ENCODE measurements around the gene NOP56.
"Not testable (repeated sequence)": the region's sequence is repeated elsewhere in the genome, so short reads cannot be mapped to it uniquely, and the experiment has no call there.

The NOP56 gene

DNA sequence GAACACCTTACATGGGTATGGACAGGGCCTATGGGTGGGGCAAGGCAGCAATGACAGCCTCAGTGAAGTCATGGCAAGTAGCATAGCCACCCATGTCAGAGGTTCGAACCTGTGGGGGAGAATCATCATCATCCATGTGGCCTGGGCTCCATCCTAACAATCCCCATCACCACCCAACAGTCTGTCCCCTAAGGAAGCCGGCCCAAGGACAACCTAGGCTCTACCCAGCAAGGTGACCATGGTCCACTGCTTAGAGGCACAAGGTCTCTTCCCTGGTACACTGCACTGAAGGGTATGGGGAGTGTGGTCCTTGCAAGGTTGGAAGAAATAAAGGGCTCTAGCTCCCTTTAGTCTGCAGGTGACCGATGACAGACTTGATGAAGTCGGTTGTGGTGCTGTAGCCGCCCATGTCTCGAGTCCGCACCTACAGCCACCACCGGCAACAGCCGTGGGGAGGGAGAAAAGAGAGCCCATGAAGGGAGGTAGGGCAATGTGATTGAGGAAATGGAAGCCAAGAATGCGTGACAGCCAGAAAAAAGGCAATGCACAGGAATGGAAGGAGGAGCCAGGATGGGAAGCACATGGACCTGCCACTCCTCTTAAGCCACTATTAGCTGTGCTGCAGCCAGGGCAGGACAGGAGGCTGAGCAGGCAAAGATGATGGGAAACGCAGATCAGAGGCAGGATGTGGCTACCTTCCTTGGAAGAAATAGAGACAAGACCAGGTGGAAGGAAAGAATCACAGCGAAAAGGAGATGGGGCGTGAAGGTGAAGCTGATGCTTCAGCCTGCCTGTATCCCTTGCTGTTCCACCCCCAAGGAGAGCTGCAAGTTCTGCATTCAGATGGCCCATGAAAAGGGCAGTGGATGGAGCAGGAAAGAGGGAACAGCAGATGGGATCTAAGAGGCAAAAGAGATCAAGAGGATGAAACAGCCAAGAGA is 6.3 kb downstream of the NOP56 start:
- Histone ChIP-seq H3K4me1 (ENCODE audit: control insufficient read depth, insufficient read depth, low read length) (peaks cover 16% of the 10 kb centered on the region), H3K27ac (ENCODE audit: low read length) (no peak overlapping the region), H3K9ac (ENCODE audit: low read length in 2 of 2) (no peak overlapping the region), H3K27me3 (ENCODE audit: control insufficient read depth in 1 of 2, insufficient read depth in 2 of 2, low read length in 2 of 2) (no peaks in the 10 kb centered on the region), H3K4me3 (ENCODE audit: low read length in 2 of 2) (no peak overlapping the region), H3K9me3 (ENCODE audit: control insufficient read depth in 2 of 2, low read length in 2 of 2) (no peaks in the 10 kb centered on the region), H3K36me3 (ENCODE audit: control insufficient read depth in 2 of 2, insufficient read depth in 2 of 2, low read length in 2 of 2) (peaks cover 74 to 82% of the 10 kb centered on the region in 2 donors)

DNA sequence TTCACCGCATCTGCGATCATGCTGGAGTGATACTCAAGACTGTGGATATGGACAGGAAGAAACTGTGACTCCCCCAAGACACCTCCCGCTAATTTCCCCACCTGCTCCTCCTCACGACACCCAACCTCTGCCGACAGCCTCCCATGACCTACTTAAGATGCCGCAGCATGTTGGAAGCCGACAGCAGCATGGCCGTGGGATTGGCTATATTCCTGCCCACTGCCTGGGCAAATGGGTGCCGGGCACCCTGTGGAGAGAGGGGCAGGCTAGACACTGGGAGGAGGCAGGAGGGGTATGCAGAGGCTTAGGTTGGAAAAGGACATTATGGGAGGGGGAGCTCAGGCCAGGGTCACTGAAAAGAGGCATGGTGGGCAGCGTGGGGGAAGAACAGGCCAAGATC is 7.1 kb downstream of the NOP56 start:
- H3K4me1 ChIP-seq (ENCODE audit: control insufficient read depth, insufficient read depth, low read length), result peaks cover 12% of the 10 kb centered on the region
- H3K27me3 ChIP-seq (ENCODE audit: control insufficient read depth in 1 of 2, insufficient read depth in 2 of 2, low read length in 2 of 2), result no peaks in the 10 kb centered on the region
- H3K4me3 ChIP-seq (ENCODE audit: low read length in 2 of 2), result no peak overlapping the region
- H3K36me3 ChIP-seq (ENCODE audit: control insufficient read depth in 2 of 2, insufficient read depth in 2 of 2, low read length in 2 of 2), result peaks cover 67 to 74% of the 10 kb centered on the region in 2 donors
- no peak overlapping the region for H3K9ac ChIP-seq (ENCODE audit: low read length in 2 of 2)
- H3K27ac ChIP-seq (ENCODE audit: low read length), result no peak overlapping the region
- H3K9me3 ChIP-seq (ENCODE audit: control insufficient read depth in 2 of 2, low read length in 2 of 2), result no peaks in the 10 kb centered on the region

DNA sequence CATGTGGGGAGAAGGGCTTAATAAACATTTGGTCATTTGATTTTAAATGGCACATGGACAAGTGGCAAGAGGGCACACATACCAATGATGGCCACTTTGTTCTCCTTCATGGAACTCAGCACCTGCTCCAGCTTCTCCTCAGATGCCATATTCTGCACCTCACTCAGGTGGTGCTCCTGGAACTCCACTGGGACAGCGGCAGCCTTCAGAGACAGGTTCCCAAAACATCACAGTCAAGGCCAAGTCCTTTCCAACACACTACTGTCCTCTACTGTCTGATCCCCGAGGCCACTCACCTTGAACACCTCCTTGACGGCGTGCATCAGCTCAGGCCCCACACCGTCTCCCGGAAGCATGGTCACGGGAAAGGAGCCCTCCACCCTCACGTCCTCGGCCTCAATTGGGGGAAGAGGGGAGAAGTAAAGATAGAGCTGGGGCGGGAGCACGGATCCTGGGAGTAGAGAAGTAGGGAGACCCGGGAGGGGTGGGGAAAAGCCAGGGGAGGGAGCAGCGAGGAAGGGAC is 11.0 kb downstream of the NOP56 start:
- H3K36me3 ChIP-seq (ENCODE audit: control insufficient read depth in 2 of 2, insufficient read depth in 2 of 2, low read length in 2 of 2), result peaks cover 31 to 36% of the 10 kb centered on the region in 2 donors
- H3K4me1 ChIP-seq (ENCODE audit: control insufficient read depth, insufficient read depth, low read length), result peaks cover 15% of the 10 kb centered on the region
- H3K27me3 ChIP-seq (ENCODE audit: control insufficient read depth in 1 of 2, insufficient read depth in 2 of 2, low read length in 2 of 2), result no peaks in the 10 kb centered on the region
- no peaks in the 10 kb centered on the region for H3K9me3 ChIP-seq (ENCODE audit: control insufficient read depth in 2 of 2, low read length in 2 of 2)
- H3K4me3 ChIP-seq (ENCODE audit: low read length in 2 of 2), result peak overlapping the region; percentile 88 to 95
- peak overlapping the region; percentile 86 to 96 for H3K9ac ChIP-seq (ENCODE audit: low read length in 2 of 2)
- H3K27ac ChIP-seq (ENCODE audit: low read length), result peak overlapping the region; percentile 96

DNA sequence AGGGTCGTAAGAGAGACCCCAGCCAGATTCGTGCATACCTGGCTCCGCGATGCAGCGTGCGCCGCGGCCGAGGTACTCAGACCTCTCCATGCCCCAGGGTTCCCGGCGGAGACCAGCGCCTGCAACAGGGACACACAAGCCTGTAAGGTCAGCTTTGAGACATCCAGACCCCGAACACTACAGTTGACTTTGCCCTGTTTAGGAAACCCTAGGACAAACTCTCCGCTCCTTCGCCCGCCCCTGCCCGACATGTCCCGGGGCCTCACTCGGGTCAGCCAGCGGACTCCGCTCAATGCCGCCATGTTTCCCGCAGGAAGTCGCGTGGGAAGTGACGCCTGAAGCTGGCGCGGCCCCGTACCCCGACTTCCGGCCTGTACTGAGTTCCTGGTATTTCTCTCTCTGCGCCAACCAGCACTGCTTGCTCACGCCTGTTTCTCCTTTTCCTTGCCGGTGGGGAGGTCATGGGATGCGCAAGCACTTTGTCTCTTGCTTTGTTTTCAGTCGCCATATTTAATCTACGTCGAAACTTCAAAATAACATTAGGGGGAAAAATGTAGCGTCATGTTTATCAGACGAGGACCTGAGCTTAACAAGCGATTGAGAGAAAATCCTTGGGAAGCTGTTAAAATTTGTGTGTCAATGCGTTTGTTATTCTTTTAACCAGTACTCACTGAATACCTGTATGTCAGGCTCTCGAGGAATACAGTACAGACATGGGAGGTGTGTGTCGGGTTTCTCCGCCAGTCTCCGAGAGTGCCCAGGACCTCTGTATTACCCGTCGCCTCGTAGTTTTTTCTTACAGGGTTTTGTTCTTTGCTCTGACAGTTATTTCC is 11.7 kb downstream of the NOP56 start, which contains the start of gene IDH3B:
IDH3B (minus strand) TSS at position 330 of the 833 bp plus-strand sequence; CDS start at position 302, 28 bp downstream.
- no peaks in the 10 kb centered on the region for H3K27me3 ChIP-seq (ENCODE audit: control insufficient read depth in 1 of 2, insufficient read depth in 2 of 2, low read length in 2 of 2)
- H3K27ac ChIP-seq (ENCODE audit: low read length), result peak within 1 kb of the TSS; percentile 96
- H3K4me1 ChIP-seq (ENCODE audit: control insufficient read depth, insufficient read depth, low read length), result peaks cover 15% of the 10 kb centered on the region
- H3K9me3 ChIP-seq (ENCODE audit: control insufficient read depth in 2 of 2, low read length in 2 of 2), result no peaks in the 10 kb centered on the region
- peak within 1 kb of the TSS; percentile 88 to 95 for H3K4me3 ChIP-seq (ENCODE audit: low read length in 2 of 2)
- H3K36me3 ChIP-seq (ENCODE audit: control insufficient read depth in 2 of 2, insufficient read depth in 2 of 2, low read length in 2 of 2), result peaks cover 24 to 29% of the 10 kb centered on the region in 2 donors
- H3K9ac ChIP-seq (ENCODE audit: low read length in 2 of 2), result peak within 1 kb of the TSS; percentile 86 to 96

DNA sequence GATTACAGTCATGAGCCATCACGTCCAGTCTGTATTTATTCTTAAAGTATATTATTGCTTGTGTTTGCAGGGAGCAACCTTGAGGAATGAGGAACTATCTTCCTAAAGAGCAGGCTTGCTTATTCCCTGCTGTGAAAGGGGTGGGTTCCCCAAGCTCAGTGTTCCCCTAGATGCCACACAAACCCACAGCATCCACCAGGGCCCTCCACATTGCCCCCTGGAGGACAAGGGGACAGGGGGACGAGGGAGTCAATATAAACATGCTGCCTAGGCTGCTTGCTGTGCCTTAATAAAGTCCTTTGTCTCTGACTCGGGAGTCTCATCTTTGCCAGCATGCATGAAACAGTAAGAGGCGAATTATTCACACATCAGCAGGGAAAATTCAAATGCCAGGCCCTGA is 19.5 kb downstream of the NOP56 start:
- no peak overlapping the region for H3K27ac ChIP-seq (ENCODE audit: low read length)
- H3K9ac ChIP-seq (ENCODE audit: low read length in 2 of 2), result no peak overlapping the region
- H3K4me3 ChIP-seq (ENCODE audit: low read length in 2 of 2), result no peak overlapping the region
- H3K4me1 ChIP-seq (ENCODE audit: control insufficient read depth, insufficient read depth, low read length), result no peaks in the 10 kb centered on the region
- H3K27me3 ChIP-seq (ENCODE audit: control insufficient read depth in 1 of 2, insufficient read depth in 2 of 2, low read length in 2 of 2), result no peaks in the 10 kb centered on the region
- no peaks in the 10 kb centered on the region for H3K36me3 ChIP-seq (ENCODE audit: control insufficient read depth in 2 of 2, insufficient read depth in 2 of 2, low read length in 2 of 2)
- no peaks in the 10 kb centered on the region for H3K9me3 ChIP-seq (ENCODE audit: control insufficient read depth in 2 of 2, low read length in 2 of 2)

DNA sequence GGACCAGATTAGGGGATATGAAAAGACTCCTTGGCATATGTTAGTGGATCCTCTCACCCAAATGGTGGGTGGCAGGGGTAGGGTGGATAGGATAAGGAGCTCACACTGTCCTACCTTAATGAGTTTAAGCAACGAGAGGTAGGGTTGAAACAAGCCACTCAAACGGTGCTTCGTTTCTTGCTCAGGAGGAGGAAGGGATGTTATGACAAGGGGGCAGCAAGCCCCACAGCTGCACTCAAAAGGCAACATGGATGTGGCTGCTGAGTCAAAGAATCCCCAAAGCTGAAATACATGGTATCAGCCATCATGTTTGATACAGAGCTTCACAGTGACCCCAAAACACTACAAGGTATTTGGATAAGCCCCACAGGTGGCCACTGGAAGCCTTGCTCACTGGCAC is 20.0 kb downstream of the NOP56 start:
- Histone ChIP-seq H3K4me3 (ENCODE audit: low read length in 2 of 2) (no peak overlapping the region), H3K9me3 (ENCODE audit: control insufficient read depth in 2 of 2, low read length in 2 of 2) (no peaks in the 10 kb centered on the region), H3K9ac (ENCODE audit: low read length in 2 of 2) (no peak overlapping the region), H3K36me3 (ENCODE audit: control insufficient read depth in 2 of 2, insufficient read depth in 2 of 2, low read length in 2 of 2) (no peaks in the 10 kb centered on the region), H3K4me1 (ENCODE audit: control insufficient read depth, insufficient read depth, low read length) (no peaks in the 10 kb centered on the region), H3K27ac (ENCODE audit: low read length) (no peak overlapping the region), H3K27me3 (ENCODE audit: control insufficient read depth in 1 of 2, insufficient read depth in 2 of 2, low read length in 2 of 2) (no peaks in the 10 kb centered on the region)

DNA sequence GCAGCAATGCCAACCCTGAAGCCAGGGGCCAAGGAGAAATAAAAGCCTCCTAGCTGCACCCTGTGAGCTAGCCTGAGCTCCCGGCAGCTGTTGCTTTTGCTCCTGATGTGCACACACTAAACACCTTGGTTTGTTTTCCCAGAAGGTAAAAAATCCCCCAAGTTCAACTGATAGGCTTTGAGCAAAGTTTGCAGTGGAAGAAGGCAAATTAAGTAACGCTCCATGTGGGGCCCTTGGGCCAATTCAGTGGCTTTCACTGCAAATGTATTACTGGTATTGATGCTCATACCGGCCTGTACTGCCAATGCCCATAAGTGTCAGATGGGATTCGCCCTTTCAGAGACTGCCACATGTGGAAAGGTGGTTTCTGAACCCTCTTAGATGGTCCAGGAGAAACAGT is 21.0 kb downstream of the NOP56 start:
- Histone ChIP-seq H3K9me3 (ENCODE audit: control insufficient read depth in 2 of 2, low read length in 2 of 2) (no peaks in the 10 kb centered on the region), H3K36me3 (ENCODE audit: control insufficient read depth in 2 of 2, insufficient read depth in 2 of 2, low read length in 2 of 2) (no peaks in the 10 kb centered on the region), H3K27me3 (ENCODE audit: control insufficient read depth in 1 of 2, insufficient read depth in 2 of 2, low read length in 2 of 2) (no peaks in the 10 kb centered on the region), H3K27ac (ENCODE audit: low read length) (no peak overlapping the region), H3K4me1 (ENCODE audit: control insufficient read depth, insufficient read depth, low read length) (no peaks in the 10 kb centered on the region), H3K9ac (ENCODE audit: low read length in 2 of 2) (no peak overlapping the region), H3K4me3 (ENCODE audit: low read length in 2 of 2) (no peak overlapping the region)

DNA sequence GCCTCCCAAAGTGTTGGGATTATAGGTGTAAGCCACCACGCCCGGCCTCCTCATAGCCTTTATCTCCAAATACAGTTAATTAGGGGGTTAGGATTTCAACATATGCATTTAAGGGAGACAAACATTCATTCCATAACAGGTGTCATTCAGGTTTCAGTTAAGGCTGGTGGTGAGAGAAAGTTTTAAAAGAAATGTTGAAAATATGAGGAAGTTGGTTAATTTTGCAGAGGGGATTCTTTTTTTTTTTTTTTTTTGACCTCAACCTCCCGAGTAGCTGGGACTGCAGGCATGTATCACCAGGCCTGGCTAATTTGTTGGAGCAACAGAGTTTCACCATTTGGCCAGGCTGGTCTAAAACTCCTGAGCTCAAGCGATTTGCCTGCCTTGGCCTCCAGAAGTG is 27.6 kb downstream of the NOP56 start:
- no peaks in the 10 kb centered on the region for H3K4me1 ChIP-seq (ENCODE audit: control insufficient read depth, insufficient read depth, low read length)
- no peaks in the 10 kb centered on the region for H3K27me3 ChIP-seq (ENCODE audit: control insufficient read depth in 1 of 2, insufficient read depth in 2 of 2, low read length in 2 of 2)
- no peak overlapping the region for H3K9ac ChIP-seq (ENCODE audit: low read length in 2 of 2)
- no peak overlapping the region for H3K27ac ChIP-seq (ENCODE audit: low read length)
- H3K4me3 ChIP-seq (ENCODE audit: low read length in 2 of 2), result no peak overlapping the region
- no peaks in the 10 kb centered on the region for H3K36me3 ChIP-seq (ENCODE audit: control insufficient read depth in 2 of 2, insufficient read depth in 2 of 2, low read length in 2 of 2)
- no peaks in the 10 kb centered on the region for H3K9me3 ChIP-seq (ENCODE audit: control insufficient read depth in 2 of 2, low read length in 2 of 2)

DNA sequence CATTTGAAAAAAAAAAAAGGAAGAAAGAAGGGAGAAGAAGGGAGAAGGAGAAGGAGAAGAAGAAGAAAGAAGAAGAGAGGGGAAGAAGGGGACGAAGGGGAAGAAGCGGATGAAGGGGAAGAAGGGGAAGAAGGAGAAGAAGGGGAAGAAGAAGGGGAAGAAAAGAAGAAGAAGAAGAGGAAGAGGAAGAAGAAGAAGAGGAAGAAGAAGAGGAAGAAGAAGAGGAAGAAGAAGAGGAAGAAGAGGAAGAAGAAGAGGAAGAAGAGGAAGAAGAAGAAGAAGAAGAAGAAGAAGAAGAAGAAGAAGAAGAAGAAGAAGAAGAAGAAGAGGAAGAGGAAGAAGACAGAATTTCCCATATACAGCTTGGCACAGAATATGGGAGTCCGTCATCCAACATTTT is 29.6 kb downstream of the NOP56 start:
- H3K9me3 ChIP-seq (ENCODE audit: control insufficient read depth in 2 of 2, low read length in 2 of 2); H3K36me3 ChIP-seq (ENCODE audit: control insufficient read depth in 2 of 2, insufficient read depth in 2 of 2, low read length in 2 of 2); H3K27me3 ChIP-seq (ENCODE audit: control insufficient read depth in 1 of 2, insufficient read depth in 2 of 2, low read length in 2 of 2); H3K4me3 ChIP-seq (ENCODE audit: low read length in 2 of 2); H3K9ac ChIP-seq (ENCODE audit: low read length in 2 of 2); H3K4me1 ChIP-seq (ENCODE audit: control insufficient read depth, insufficient read depth, low read length); H3K27ac ChIP-seq (ENCODE audit: low read length): not testable (repeated sequence)

DNA sequence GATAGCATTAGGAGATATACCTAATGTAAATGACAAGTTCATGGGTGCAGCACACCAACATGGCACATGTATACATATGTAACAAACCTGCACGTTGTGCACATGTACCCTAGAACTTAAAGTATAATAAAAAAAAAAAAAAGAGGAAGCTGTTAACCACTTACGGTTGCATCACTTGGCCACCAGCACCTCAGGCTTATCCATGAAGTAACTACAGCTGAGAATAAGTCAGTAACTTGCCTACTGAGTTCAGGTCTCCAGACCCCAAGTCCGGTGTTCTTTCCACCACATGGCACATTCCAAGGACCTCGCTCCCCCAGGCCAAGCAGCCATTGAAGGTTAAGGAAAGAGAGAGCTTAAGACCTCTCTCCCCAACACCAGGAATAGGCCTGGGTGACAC is 32.4 kb downstream of the NOP56 start:
- H3K4me1 ChIP-seq (ENCODE audit: control insufficient read depth, insufficient read depth, low read length); H3K9ac ChIP-seq (ENCODE audit: low read length in 2 of 2); H3K36me3 ChIP-seq (ENCODE audit: control insufficient read depth in 2 of 2, insufficient read depth in 2 of 2, low read length in 2 of 2); H3K27me3 ChIP-seq (ENCODE audit: control insufficient read depth in 1 of 2, insufficient read depth in 2 of 2, low read length in 2 of 2); H3K27ac ChIP-seq (ENCODE audit: low read length); H3K9me3 ChIP-seq (ENCODE audit: control insufficient read depth in 2 of 2, low read length in 2 of 2); H3K4me3 ChIP-seq (ENCODE audit: low read length in 2 of 2): not testable (repeated sequence)
